PC-3 (cell line): Measurements from ENCODE around the gene BCAS3. TPM values are rescaled to one million over a fixed set of nuclear protein-coding genes. Genes with fewer than 3 reads are reported as not detected.

Source experiments
- ATAC-seq: fragments of 200-7000 bp; cut with Tn5 transposase; 2 replicates; pipeline ENCODE4 v1.9.1; 2020; ENCODE audit warnings: mild to moderate bottlenecking, moderate library complexity
- BruUV-seq: library from RNA; stranded (reverse); fragments of 400-500 nt; replicated peaks from 2 replicates; lab custom pipeline; 2021; lab: Mats Ljungman, UMichigan
- CTCF ChIA-PET: fragments of 300-600 bp; sonication (Branson Sonifier 250); formaldehyde crosslinking; loops from one replicate; lab custom pipeline; 2022; ENCODE audit warnings: antibody characterized with exemption; lab: Charles Lee
- POLR2A ChIA-PET: fragments of 300-600 bp; sonication (Branson Sonifier 250); formaldehyde crosslinking; loops from one replicate; lab custom pipeline; 2022; ENCODE audit warnings: antibody characterized with exemption; ENCODE audit not compliant: unreplicated experiment; lab: Charles Lee
- DNase-seq: peaks from one replicate; pipeline ENCODE4 v3.0.0-alpha.2; 2015
- H2AFZ ChIP-seq: fragments of 300-600 bp; sonication (generic); 2 replicates; pipeline ENCODE4 v1.6.0; 2016; ENCODE audit warnings: antibody characterized with exemption, low read length
- H3F3A ChIP-seq: fragments of 300-600 bp; sonication (generic); one replicate; pipeline ENCODE4 v1.6.0; 2017; ENCODE audit warnings: antibody characterized with exemption, low read length, control low read depth, mild to moderate bottlenecking; ENCODE audit not compliant: unreplicated experiment
- H3K27ac ChIP-seq: fragments of 300-600 bp; sonication (generic); 2 replicates; pipeline ENCODE4 v1.5.1; 2016; ENCODE audit warnings: mild to moderate bottlenecking, low read length
- H3K27me3 ChIP-seq: fragments of 300-600 bp; sonication (generic); 2 replicates; pipeline ENCODE4 v1.6.1; 2016; ENCODE audit warnings: low read length, mixed read lengths
- H3K36me3 ChIP-seq: fragments of 300-600 bp; sonication (generic); 2 replicates; pipeline ENCODE4 v1.6.1; 2016; ENCODE audit warnings: low read depth, mixed run types, low read length, mixed read lengths
- H3K4me1 ChIP-seq: fragments of 300-600 bp; sonication (generic); 2 replicates; pipeline ENCODE4 v1.5.1; 2016; ENCODE audit warnings: low read length; ENCODE audit not compliant: insufficient read depth
- H3K4me2 ChIP-seq: fragments of 300-600 bp; sonication (generic); 2 replicates; pipeline ENCODE4 v1.6.0; 2016; ENCODE audit warnings: low read length
- H3K4me3 ChIP-seq: fragments of 300-600 bp; sonication (generic); 2 replicates; pipeline ENCODE4 v1.5.1; 2016; ENCODE audit warnings: mild to moderate bottlenecking, low read length, mixed read lengths
- H3K79me2 ChIP-seq: fragments of 300-600 bp; sonication (generic); 2 replicates; pipeline ENCODE4 v1.6.1; 2017; ENCODE audit warnings: low read length, mixed read lengths
- H3K9ac ChIP-seq: fragments of 300-600 bp; sonication (generic); 2 replicates; pipeline ENCODE4 v1.6.0; 2016; ENCODE audit warnings: mild to moderate bottlenecking, low read length
- H3K9me2 ChIP-seq: fragments of 300-600 bp; sonication (generic); replicated peaks from 2 replicates; pipeline ENCODE4 v1.6.1; 2016; ENCODE audit warnings: mixed run types, low read length, mixed read lengths
- H3K9me3 ChIP-seq: fragments of 300-600 bp; sonication (generic); 2 replicates; pipeline ENCODE4 v1.6.1; 2016; ENCODE audit warnings: low read length, mixed read lengths
- H4K20me1 ChIP-seq: fragments of 300-600 bp; sonication (generic); 2 replicates; pipeline ENCODE4 v1.6.1; 2016; ENCODE audit warnings: low read length, mixed read lengths
- CTCF ChIP-seq: fragments of 300-600 bp; sonication (generic); conservative IDR thresholded peaks from 2 replicates; pipeline ENCODE4 v1.5.1; 2017; ENCODE audit warnings: antibody characterized with exemption, low read depth, mild to moderate bottlenecking, low read length
- EZH2 ChIP-seq: fragments of 300-600 bp; sonication (generic); IDR thresholded peaks from one replicate; pipeline ENCODE4 v1.6.1; 2017; ENCODE audit warnings: antibody characterized with exemption, mild to moderate bottlenecking, low read length; ENCODE audit not compliant: unreplicated experiment
- EZH2phosphoT487 ChIP-seq: fragments of 300-600 bp; sonication (generic); IDR thresholded peaks from 2 replicates; pipeline ENCODE4 v1.6.1; 2018; ENCODE audit warnings: mild to moderate bottlenecking, antibody characterized with exemption, low read length, borderline replicate concordance
- intact Hi-C: fragments of 100-400 bp; cut with micrococcal nuclease; formaldehyde crosslinking; loops from 2 replicates; pipeline ENCODE4 v1.9.0; 2023
- total RNA-seq: library from RNA; depleted of rRNA; stranded (reverse); fragments of >200 nt; gene quantifications from 2 replicates; pipeline ENCODE4 v1.2.3, GENCODE V29; 2014

BCAS3 gene
- total RNA-seq, 1 experiment from 2014 or later: 25.9 TPM

- intact Hi-C loops: no loop called here
- H4K20me1 ChIP-seq: no peaks in the 10 kb centered on the region
- H3F3A ChIP-seq: no peaks in the 10 kb centered on the region
- H2AFZ ChIP-seq: no peak overlapping the region
- H3K36me3 ChIP-seq: no peaks in the 10 kb centered on the region
- no peak for ATAC-seq
- no peak overlapping the region for H3K4me2 ChIP-seq
- no peaks in the 10 kb centered on the region for H3K9me2 ChIP-seq
- no peaks in the 10 kb centered on the region for H3K9me3 ChIP-seq
- TF ChIP-seq EZH2phosphoT487: no peak
- TF ChIP-seq CTCF: no peak
- no peak for TF ChIP-seq EZH2
- H3K4me1 ChIP-seq: no peaks in the 10 kb centered on the region
- POLR2A ChIA-PET: no interaction called here
- BruUV-seq: no TSS peak
- CTCF ChIA-PET: no interaction called here
- no peak overlapping the region for H3K4me3 ChIP-seq
- no peak overlapping the region for H3K27ac ChIP-seq
- H3K9ac ChIP-seq: no peak overlapping the region
- no peaks in the 10 kb centered on the region for H3K79me2 ChIP-seq
- DNase-seq: no peak
- no peaks in the 10 kb centered on the region for H3K27me3 ChIP-seq
Observed at GRCh38 chr17:61379457-61380216, 702.0 kb downstream of the BCAS3 start.

GRCh38 chr17:61380217-61380835 is 702.7 kb downstream of the BCAS3 start:
- no TSS peak for BruUV-seq
- H2AFZ ChIP-seq: no peak overlapping the region
- intact Hi-C loops: no loop called here
- H3K9me2 ChIP-seq: no peaks in the 10 kb centered on the region
- no peak for DNase-seq
- no peak for ATAC-seq
- H3K27me3 ChIP-seq: no peaks in the 10 kb centered on the region
- TF ChIP-seq CTCF: no peak
- no peaks in the 10 kb centered on the region for H3F3A ChIP-seq
- H3K36me3 ChIP-seq: no peaks in the 10 kb centered on the region
- no peaks in the 10 kb centered on the region for H4K20me1 ChIP-seq
- no peak overlapping the region for H3K9ac ChIP-seq
- ChIA-PET POLR2A (no interaction called here), CTCF (no interaction called here)
- no peak overlapping the region for H3K4me3 ChIP-seq
- H3K4me1 ChIP-seq: no peaks in the 10 kb centered on the region
- H3K79me2 ChIP-seq: no peaks in the 10 kb centered on the region
- H3K4me2 ChIP-seq: no peak overlapping the region
- no peak overlapping the region for H3K27ac ChIP-seq
- no peaks in the 10 kb centered on the region for H3K9me3 ChIP-seq

- ChIA-PET POLR2A (no interaction called here), CTCF (no interaction called here)
- intact Hi-C loops: no loop called here
- TF ChIP-seq EZH2: no peak
- TF ChIP-seq CTCF: no peak
- TF ChIP-seq EZH2phosphoT487: no peak
- Histone ChIP-seq H3K79me2 (no peaks in the 10 kb centered on the region), H3K9me2 (no peaks in the 10 kb centered on the region), H3K4me2 (no peak overlapping the region), H3F3A (no peaks in the 10 kb centered on the region), H3K27ac (no peak overlapping the region), H3K27me3 (no peaks in the 10 kb centered on the region), H3K4me1 (no peaks in the 10 kb centered on the region), H3K9ac (no peak overlapping the region), H3K4me3 (no peak overlapping the region), H3K36me3 (no peaks in the 10 kb centered on the region), H3K9me3 (no peaks in the 10 kb centered on the region), H2AFZ (no peak overlapping the region), H4K20me1 (no peaks in the 10 kb centered on the region)
- ATAC-seq (no peak), DNase-seq (no peak)
- no TSS peak for BruUV-seq
Observed at GRCh38 chr17:61380836-61381525, 703.3 kb downstream of the BCAS3 start.
